Caco-2 (cell line): ENCODE data around the gene OR2T35. TPM values are rescaled to one million over a fixed set of nuclear protein-coding genes. Genes with fewer than 3 reads are reported as not detected.

Source experiments
- BruUV-seq: library from RNA; stranded (reverse); fragments of 400-500 nt; replicated peaks from 2 replicates; lab custom pipeline; 2021; lab: Mats Ljungman, UMichigan
- CTCF ChIA-PET: fragments of 300-600 bp; sonication (Branson Sonifier 250); formaldehyde crosslinking; loops from one replicate; lab custom pipeline; 2022; ENCODE audit warnings: antibody characterized with exemption; lab: Charles Lee
- POLR2A ChIA-PET: fragments of 300-600 bp; sonication (Branson Sonifier 250); formaldehyde crosslinking; loops from one replicate; lab custom pipeline; 2022; ENCODE audit warnings: antibody characterized with exemption; lab: Charles Lee
- DNase-seq, 2 experiments: peaks; one replicate each; pipeline versions ENCODE4 v3.0.0 to v3.0.0-alpha.2; 2020 to 2022
- H3K27me3 ChIP-seq: replicated peaks from 2 replicates; pipeline ENCODE4 v1.6.0; 2011; ENCODE audit warnings: low read length; ENCODE audit not compliant: control insufficient read depth, insufficient read depth
- H3K36me3 ChIP-seq: 2 replicates; pipeline ENCODE4 v1.5.1; 2011; ENCODE audit warnings: low read length; ENCODE audit not compliant: control insufficient read depth, insufficient read depth
- H3K4me1 ChIP-seq: fragments of 250-450 bp; sonication (Bioruptor Pico); 2 replicates; pipeline ENCODE4 v1.5.1; 2020; ENCODE audit warnings: mild to moderate bottlenecking
- H3K4me3 ChIP-seq: 2 replicates; pipeline ENCODE4 v1.5.1; 2011; ENCODE audit warnings: low read depth, mild to moderate bottlenecking, control low read depth, low read length
- H3K9me3 ChIP-seq: fragments of 250-450 bp; sonication (Bioruptor Pico); 2 replicates; pipeline ENCODE4 v1.5.1; 2020; ENCODE audit warnings: mild to moderate bottlenecking, moderate library complexity
- H3K27ac Mint-ChIP-seq: one replicate; pipeline ENCODE4 v1.8.0; 2022; ENCODE audit warnings: mixed read lengths; ENCODE audit not compliant: unreplicated experiment
- H3K27me3 Mint-ChIP-seq: one replicate; pipeline ENCODE4 v1.8.0; 2022; ENCODE audit warnings: mixed read lengths; ENCODE audit not compliant: insufficient read depth, unreplicated experiment
- H3K36me3 Mint-ChIP-seq: one replicate; pipeline ENCODE4 v1.8.0; 2022; ENCODE audit warnings: mild to moderate bottlenecking, mixed read lengths; ENCODE audit not compliant: insufficient read depth, unreplicated experiment
- H3K4me1 Mint-ChIP-seq: one replicate; pipeline ENCODE4 v1.8.0; 2022; ENCODE audit warnings: low read depth, mixed read lengths; ENCODE audit not compliant: unreplicated experiment
- H3K4me3 Mint-ChIP-seq: one replicate; pipeline ENCODE4 v1.8.0; 2022; ENCODE audit warnings: mild to moderate bottlenecking, moderate library complexity, mixed read lengths; ENCODE audit not compliant: unreplicated experiment
- H3K9me3 Mint-ChIP-seq: one replicate; pipeline ENCODE4 v1.8.0; 2022; ENCODE audit warnings: mixed read lengths; ENCODE audit not compliant: unreplicated experiment
- CTCF ChIP-seq, 2 experiments: fragments of 200-600 bp in 1 of 2; IDR thresholded peaks; 1 replicate in 1 of 2; 2 replicates in 1 of 2; pipeline versions ENCODE4 v1.5.1 to v1.8.0; 2011 to 2022; ENCODE audit warnings: antibody characterized with exemption in 1 of 2, control low read depth in 1 of 2, inconsistent platforms in 1 of 2, low read depth in 1 of 2, low read length in 1 of 2, mild to moderate bottlenecking in 1 of 2, moderate library complexity in 1 of 2; ENCODE audit not compliant: insufficient read depth in 1 of 2, severe bottlenecking in 1 of 2, unreplicated experiment in 1 of 2
- intact Hi-C: fragments of 100-400 bp; cut with micrococcal nuclease; formaldehyde crosslinking; loops from one replicate; pipeline ENCODE4 v1.10.0; 2022; ENCODE audit not compliant: unreplicated experiment
- total RNA-seq: library from RNA; stranded (reverse); gene quantifications from 2 replicates; pipeline ENCODE4 v1.2.3, GENCODE V29; 2022

Gene OR2T35
- total RNA-seq, 1 experiment from 2014 or later = not detected

- no peak overlapping the region for H3K4me3 Mint-ChIP-seq
- ChIA-PET CTCF (no interaction called here), POLR2A (no interaction called here)
- no peaks in the 10 kb centered on the region for H3K27me3 ChIP-seq
- H3K4me1 Mint-ChIP-seq = no peaks in the 10 kb centered on the region
- H3K9me3 Mint-ChIP-seq = no peaks in the 10 kb centered on the region
- H3K9me3 ChIP-seq = no peaks in the 10 kb centered on the region
- intact Hi-C loops = no loop called here
- no peak for DNase-seq
- H3K36me3 ChIP-seq = no peaks in the 10 kb centered on the region
- H3K4me1 ChIP-seq = no peaks in the 10 kb centered on the region
- no peak for TF ChIP-seq CTCF (IDR thresholded peaks at IDR 0.05; ENCODE audit: insufficient read depth in 1 of 2, low read depth in 1 of 2, low read length in 1 of 2, severe bottlenecking in 1 of 2, unreplicated experiment in 1 of 2)
- no TSS peak for BruUV-seq
- no peaks in the 10 kb centered on the region for H3K36me3 Mint-ChIP-seq
- H3K4me3 ChIP-seq = no peak overlapping the region
- no peak overlapping the region for H3K27ac Mint-ChIP-seq
- H3K27me3 Mint-ChIP-seq = peaks cover 2% of the 10 kb centered on the region
These were observed 55.0 kb downstream of the OR2T35 start for GRCh38 chr1:248590055-248590454.

GRCh38 chr1:248589334-248589733 lies 55.7 kb downstream of the OR2T35 start:
- H3K9me3 Mint-ChIP-seq = no peaks in the 10 kb centered on the region
- no peaks in the 10 kb centered on the region for H3K27me3 ChIP-seq
- H3K4me3 Mint-ChIP-seq = no peak overlapping the region
- DNase-seq = no peak
- H3K36me3 Mint-ChIP-seq = no peaks in the 10 kb centered on the region
- intact Hi-C loops = no loop called here
- peaks cover 2% of the 10 kb centered on the region for H3K27me3 Mint-ChIP-seq
- no peak overlapping the region for H3K4me3 ChIP-seq
- no TSS peak for BruUV-seq
- H3K36me3 ChIP-seq = no peaks in the 10 kb centered on the region
- no peak overlapping the region for H3K27ac Mint-ChIP-seq
- CTCF ChIA-PET = no interaction called here
- H3K4me1 ChIP-seq = no peaks in the 10 kb centered on the region
- TF ChIP-seq CTCF (IDR thresholded peaks at IDR 0.05; ENCODE audit: insufficient read depth in 1 of 2, low read depth in 1 of 2, low read length in 1 of 2, severe bottlenecking in 1 of 2, unreplicated experiment in 1 of 2) = no peak
- POLR2A ChIA-PET = no interaction called here
- no peaks in the 10 kb centered on the region for H3K4me1 Mint-ChIP-seq
- no peaks in the 10 kb centered on the region for H3K9me3 ChIP-seq

Other genes with a start within 250 kb of the OR2T35 start
- not detected in 2 replicates for gene OR2T1, start 242.2 kb downstream of the OR2T35 start, total RNA-seq
- not detected in 2 replicates for gene OR2T2, start 199.6 kb downstream of the OR2T35 start, total RNA-seq
- not detected in 2 replicates for gene OR2T3, start 171.9 kb downstream of the OR2T35 start, total RNA-seq
- gene OR2T5, start 156.7 kb downstream of the OR2T35 start, total RNA-seq = not detected in 2 replicates
- gene OR2G6, start 137.2 kb downstream of the OR2T35 start, total RNA-seq = not detected in 2 replicates
- not detected in 2 replicates for gene OR2T29, start 82.5 kb downstream of the OR2T35 start, total RNA-seq
- not detected in 2 replicates for gene OR2T34, start 70.5 kb downstream of the OR2T35 start, total RNA-seq
- not detected in 2 replicates for gene OR2T10, start 47.6 kb downstream of the OR2T35 start, total RNA-seq
- not detected in 2 replicates for gene OR2T11, start 10.2 kb downstream of the OR2T35 start, total RNA-seq
- gene OR2T27, start 10.2 kb upstream of the OR2T35 start, total RNA-seq = not detected in 2 replicates
- not detected in 2 replicates for gene OR14I1, start 57.5 kb upstream of the OR2T35 start, total RNA-seq
- not detected in 2 replicates for gene LYPD8, start 110.5 kb upstream of the OR2T35 start, total RNA-seq
- gene SH3BP5L, start 180.6 kb upstream of the OR2T35 start, total RNA-seq = 21.3 and 22.4 TPM in 2 replicates
- gene ZNF672, start 192.9 kb upstream of the OR2T35 start, total RNA-seq = 27.3 and 29.1 TPM in 2 replicates
- 48.5 and 58.4 TPM in 2 replicates for gene ZNF692, start 213.8 kb upstream of the OR2T35 start, total RNA-seq